Measurements from ENCODE around the gene SPTLC3. TPM values are rescaled to one million over a fixed set of nuclear protein-coding genes. Genes with fewer than 3 reads are reported as not detected.

SPTLC3 gene
- total and polyA plus RNA-seq, 4 donors, result 3.0 to 23.2 (median 11.9) TPM

DNA sequence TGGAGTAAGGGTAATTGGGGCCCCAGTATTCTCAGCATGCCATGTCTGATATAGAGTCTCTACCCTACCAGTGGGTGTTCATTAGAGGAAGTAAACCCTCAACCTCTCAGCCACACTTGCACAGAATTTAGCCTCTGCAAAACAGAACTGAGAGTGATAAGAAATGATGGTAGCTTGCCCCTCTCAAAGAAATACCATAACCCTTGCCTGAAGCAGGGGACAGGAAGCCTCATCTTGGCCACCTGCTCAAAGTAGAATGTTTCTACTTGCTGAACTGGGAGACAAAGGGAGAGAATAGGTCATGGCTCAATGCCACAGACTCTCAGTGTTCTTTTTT is 33.7 kb downstream of the SPTLC3 start:
- no peak for DNase-seq
- no peak for ATAC-seq (ENCODE audit: insufficient read depth, low FRiP score)

DNA sequence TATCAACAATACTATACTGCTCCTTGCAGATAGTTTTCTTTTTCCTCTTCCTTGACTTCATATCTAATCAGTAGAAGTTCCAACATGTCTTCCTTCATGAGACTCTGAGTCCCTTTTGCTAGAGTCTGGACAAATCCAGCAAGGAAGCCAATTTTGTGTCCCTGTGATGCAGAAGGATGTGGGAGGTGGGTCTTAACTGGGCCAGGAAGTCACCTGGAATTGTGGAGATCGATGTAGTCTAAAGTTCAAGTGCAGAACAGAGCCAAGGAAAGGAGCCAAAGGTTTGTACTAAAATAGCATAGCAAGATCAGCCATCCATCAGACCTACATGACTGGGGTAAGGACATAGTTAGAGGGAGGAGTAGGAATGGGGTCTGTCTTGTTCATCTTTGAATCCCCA is 37.6 kb downstream of the SPTLC3 start:
- no peak for ATAC-seq (ENCODE audit: insufficient read depth, low FRiP score)
- TF ChIP-seq CTCF (IDR thresholded peaks at IDR 0.05; ENCODE audit: control extremely low read depth, extremely low read depth), result no peak
- 68 to 85% methylated on average over 1 of the region's 1 CpG for WGBS, 2 donors

More for the DNA sequence above, 33.7 kb downstream of the SPTLC3 start:
- H3K9ac ChIP-seq (ENCODE audit: insufficient read depth in 1 of 2, low read length in 2 of 2), result no peak overlapping the region
- no peaks in the 10 kb centered on the region for H3K9me3 ChIP-seq (ENCODE audit: control insufficient read depth in 4 of 4, insufficient read depth in 3 of 4, low read length in 3 of 4)
- no peaks in the 10 kb centered on the region for H3K4me1 ChIP-seq (ENCODE audit: control insufficient read depth in 5 of 5, insufficient read depth in 5 of 5, low read length in 5 of 5)
- H3K36me3 ChIP-seq (ENCODE audit: control insufficient read depth in 4 of 4, insufficient read depth in 4 of 4, low read length in 4 of 4), result no peaks in the 10 kb centered on the region
- no peak for TF ChIP-seq CTCF (IDR thresholded peaks at IDR 0.05; ENCODE audit: control extremely low read depth, extremely low read depth)
- H3K4me3 ChIP-seq, result no peak overlapping the region
- no peaks in the 10 kb centered on the region for H3K27me3 ChIP-seq (ENCODE audit: control insufficient read depth in 3 of 3, insufficient read depth in 3 of 3, low read length in 2 of 3)
- no peak overlapping the region for H3K27ac ChIP-seq (ENCODE audit: low read depth in 1 of 2, low read length in 1 of 2)

DNA sequence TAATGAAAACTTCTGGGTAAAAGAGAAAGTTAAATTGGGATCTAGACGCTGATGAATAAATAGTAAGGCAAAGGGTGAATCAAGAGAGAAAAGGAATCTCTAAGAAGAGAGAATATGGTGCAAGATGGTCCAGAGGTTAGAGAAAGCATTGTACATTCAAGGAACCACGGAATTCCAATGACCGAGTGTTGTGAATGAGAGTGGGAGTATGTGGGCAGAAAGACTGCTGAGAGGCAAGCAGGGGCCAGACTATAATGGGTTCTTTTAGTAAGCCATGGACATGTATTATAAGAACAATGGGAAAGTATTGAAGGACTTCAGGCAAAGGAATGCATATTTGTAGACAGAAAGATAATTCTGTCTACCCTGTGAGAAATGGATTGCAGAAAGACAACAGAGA is 45.2 kb downstream of the SPTLC3 start:
- H3K4me3 ChIP-seq, result no peak overlapping the region
- H3K36me3 ChIP-seq (ENCODE audit: control insufficient read depth in 4 of 4, insufficient read depth in 4 of 4, low read length in 4 of 4), result peaks cover 0 to 2% (median under 1%) of the 10 kb centered on the region in 4 donors
- no peak for TF ChIP-seq CTCF (IDR thresholded peaks at IDR 0.05; ENCODE audit: control extremely low read depth, extremely low read depth)
- ATAC-seq (ENCODE audit: insufficient read depth, low FRiP score) (no peak), DNase-seq (no peak)
- no peak overlapping the region for H3K9ac ChIP-seq (ENCODE audit: insufficient read depth in 1 of 2, low read length in 2 of 2)
- no peaks in the 10 kb centered on the region for H3K9me3 ChIP-seq (ENCODE audit: control insufficient read depth in 4 of 4, insufficient read depth in 3 of 4, low read length in 3 of 4)
- no peaks in the 10 kb centered on the region for H3K27me3 ChIP-seq (ENCODE audit: control insufficient read depth in 3 of 3, insufficient read depth in 3 of 3, low read length in 2 of 3)
- H3K27ac ChIP-seq (ENCODE audit: low read depth in 1 of 2, low read length in 1 of 2), result no peak overlapping the region
- WGBS, 2 donors, result 77 to 81% methylated on average over 3 of the region's 3 CpGs
- no peaks in the 10 kb centered on the region for H3K4me1 ChIP-seq (ENCODE audit: control insufficient read depth in 5 of 5, insufficient read depth in 5 of 5, low read length in 5 of 5)

More for the DNA sequence above, 37.6 kb downstream of the SPTLC3 start:
- H3K9me3 ChIP-seq (ENCODE audit: control insufficient read depth in 4 of 4, insufficient read depth in 3 of 4, low read length in 3 of 4), result no peaks in the 10 kb centered on the region
- H3K4me3 ChIP-seq, result no peak overlapping the region
- no peak overlapping the region for H3K9ac ChIP-seq (ENCODE audit: insufficient read depth in 1 of 2, low read length in 2 of 2)
- no peaks in the 10 kb centered on the region for H3K4me1 ChIP-seq (ENCODE audit: control insufficient read depth in 5 of 5, insufficient read depth in 5 of 5, low read length in 5 of 5)
- no peak overlapping the region for H3K27ac ChIP-seq (ENCODE audit: low read depth in 1 of 2, low read length in 1 of 2)
- peaks cover 0 to 2% (median 0%) of the 10 kb centered on the region in 4 donors for H3K36me3 ChIP-seq (ENCODE audit: control insufficient read depth in 4 of 4, insufficient read depth in 4 of 4, low read length in 4 of 4)
- DNase-seq, result no peak
- no peaks in the 10 kb centered on the region for H3K27me3 ChIP-seq (ENCODE audit: control insufficient read depth in 3 of 3, insufficient read depth in 3 of 3, low read length in 2 of 3)

- Histone ChIP-seq H3K4me3 (no peak overlapping the region), H3K9ac (ENCODE audit: insufficient read depth in 1 of 2, low read length in 2 of 2) (no peak overlapping the region), H3K36me3 (ENCODE audit: control insufficient read depth in 4 of 4, insufficient read depth in 4 of 4, low read length in 4 of 4) (peaks cover 0 to 1% (median 0%) of the 10 kb centered on the region in 4 donors), H3K27ac (ENCODE audit: low read depth in 1 of 2, low read length in 1 of 2) (no peak overlapping the region), H3K9me3 (ENCODE audit: control insufficient read depth in 4 of 4, insufficient read depth in 3 of 4, low read length in 3 of 4) (no peaks in the 10 kb centered on the region), H3K27me3 (ENCODE audit: control insufficient read depth in 3 of 3, insufficient read depth in 3 of 3, low read length in 2 of 3) (no peaks in the 10 kb centered on the region), H3K4me1 (ENCODE audit: control insufficient read depth in 5 of 5, insufficient read depth in 5 of 5, low read length in 5 of 5) (no peaks in the 10 kb centered on the region)
- ATAC-seq (ENCODE audit: insufficient read depth, low FRiP score) (no peak), DNase-seq (no peak)
- TF ChIP-seq CTCF (IDR thresholded peaks at IDR 0.05; ENCODE audit: control extremely low read depth, extremely low read depth), result no peak
- WGBS, 2 donors, result 83 to 87% methylated on average over 9 of the region's 9 CpGs
Observed at GRCh38 chr20:13058666-13059389, 50.1 kb downstream of the SPTLC3 start.
